ENCODE data around the gene MAGI1. TPM values are rescaled to one million over a fixed set of nuclear protein-coding genes. Genes with fewer than 3 reads are reported as not detected.

The MAGI1 gene
- total RNA-seq, 1 donor from 2014 or later: 5.0 TPM

DNA sequence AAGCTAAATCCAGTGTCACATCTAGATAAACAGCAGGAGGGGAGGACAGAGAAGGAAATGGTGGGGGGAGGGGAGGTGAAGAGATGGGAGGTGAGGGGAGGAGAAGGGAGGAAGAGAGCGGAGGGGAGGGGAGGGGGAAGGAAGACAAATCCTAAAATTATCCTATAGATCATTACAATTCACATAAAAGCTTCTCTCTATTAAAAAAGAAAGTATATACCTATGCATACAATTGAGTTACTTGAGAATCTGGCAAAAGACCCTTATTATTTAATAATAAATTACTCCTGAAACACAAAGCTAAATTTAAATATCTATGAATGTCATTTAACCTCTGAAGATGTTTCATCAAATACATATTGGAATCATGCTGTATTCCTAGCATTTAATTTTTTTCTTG, 303.9 kb downstream of the MAGI1 start:
- TF ChIP-seq, protein P1, sequence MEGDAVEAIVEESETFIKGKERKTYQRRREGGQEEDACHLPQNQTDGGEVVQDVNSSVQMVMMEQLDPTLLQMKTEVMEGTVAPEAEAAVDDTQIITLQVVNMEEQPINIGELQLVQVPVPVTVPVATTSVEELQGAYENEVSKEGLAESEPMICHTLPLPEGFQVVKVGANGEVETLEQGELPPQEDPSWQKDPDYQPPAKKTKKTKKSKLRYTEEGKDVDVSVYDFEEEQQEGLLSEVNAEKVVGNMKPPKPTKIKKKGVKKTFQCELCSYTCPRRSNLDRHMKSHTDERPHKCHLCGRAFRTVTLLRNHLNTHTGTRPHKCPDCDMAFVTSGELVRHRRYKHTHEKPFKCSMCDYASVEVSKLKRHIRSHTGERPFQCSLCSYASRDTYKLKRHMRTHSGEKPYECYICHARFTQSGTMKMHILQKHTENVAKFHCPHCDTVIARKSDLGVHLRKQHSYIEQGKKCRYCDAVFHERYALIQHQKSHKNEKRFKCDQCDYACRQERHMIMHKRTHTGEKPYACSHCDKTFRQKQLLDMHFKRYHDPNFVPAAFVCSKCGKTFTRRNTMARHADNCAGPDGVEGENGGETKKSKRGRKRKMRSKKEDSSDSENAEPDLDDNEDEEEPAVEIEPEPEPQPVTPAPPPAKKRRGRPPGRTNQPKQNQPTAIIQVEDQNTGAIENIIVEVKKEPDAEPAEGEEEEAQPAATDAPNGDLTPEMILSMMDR (IDR thresholded peaks at IDR 0.05; ENCODE audit: insufficient read depth, low read length, severe bottlenecking): no peak
- Histone ChIP-seq H3K27me3 (ENCODE audit: control insufficient read depth, insufficient read depth, low read length) (no peaks in the 10 kb centered on the region), H3K36me3 (ENCODE audit: control insufficient read depth, insufficient read depth, low read length) (no peaks in the 10 kb centered on the region), H3K4me3 (ENCODE audit: low read depth, low read length) (no peak overlapping the region)
- no peak for FAIRE-seq
- no peak for DNase-seq (ENCODE audit: low read depth)

GRCh38 chr3:65734382-65734781, 304.3 kb downstream of the MAGI1 start:
- DNase-seq (ENCODE audit: low read depth) (no peak), FAIRE-seq (no peak)
- Histone ChIP-seq H3K36me3 (ENCODE audit: control insufficient read depth, insufficient read depth, low read length) (no peaks in the 10 kb centered on the region), H3K4me3 (ENCODE audit: low read depth, low read length) (no peak overlapping the region), H3K27me3 (ENCODE audit: control insufficient read depth, insufficient read depth, low read length) (no peaks in the 10 kb centered on the region)
- TF ChIP-seq, protein P1 (IDR thresholded peaks at IDR 0.05; ENCODE audit: insufficient read depth, low read length, severe bottlenecking): no peak

- Histone ChIP-seq H3K4me3 (ENCODE audit: low read depth, low read length) (no peak overlapping the region), H3K36me3 (ENCODE audit: control insufficient read depth, insufficient read depth, low read length) (no peaks in the 10 kb centered on the region), H3K27me3 (ENCODE audit: control insufficient read depth, insufficient read depth, low read length) (no peaks in the 10 kb centered on the region)
- TF ChIP-seq, protein P1 (IDR thresholded peaks at IDR 0.05; ENCODE audit: insufficient read depth, low read length, severe bottlenecking): no peak
- DNase-seq (ENCODE audit: low read depth) (no peak), FAIRE-seq (no peak)
Measured at GRCh38 chr3:65733459-65733858, 305.3 kb downstream of the MAGI1 start.

- TF ChIP-seq, protein P1 (IDR thresholded peaks at IDR 0.05; ENCODE audit: insufficient read depth, low read length, severe bottlenecking): peak; percentile 72
- DNase-seq (ENCODE audit: low read depth) (peak; percentile 56), FAIRE-seq (peak; percentile 66)
Measured at GRCh38 chr3:65732051-65732935, 306.4 kb downstream of the MAGI1 start.

DNA sequence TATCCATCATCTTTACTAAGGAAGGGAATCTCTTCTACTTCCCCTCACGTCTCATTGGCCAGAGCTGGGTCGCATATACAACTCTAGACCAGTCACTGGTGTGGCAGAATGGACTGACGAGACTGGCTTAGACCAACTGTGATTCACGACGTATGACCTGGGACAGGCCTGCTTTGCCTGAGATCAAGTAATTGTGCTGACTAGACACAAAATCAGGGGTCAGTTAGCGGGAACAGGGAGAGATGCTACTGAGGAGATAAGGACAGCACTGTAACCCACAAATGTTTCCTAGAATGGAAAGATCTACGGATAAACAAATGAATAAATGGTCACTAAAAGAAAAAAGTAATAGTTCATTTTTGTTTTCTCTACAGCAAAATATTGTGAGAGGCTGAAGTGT, 308.3 kb downstream of the MAGI1 start:
- DNase-seq (ENCODE audit: low read depth): no peak
- Histone ChIP-seq H3K27me3 (ENCODE audit: control insufficient read depth, insufficient read depth, low read length) (no peaks in the 10 kb centered on the region), H3K4me3 (ENCODE audit: low read depth, low read length) (no peak overlapping the region), H3K36me3 (ENCODE audit: control insufficient read depth, insufficient read depth, low read length) (no peaks in the 10 kb centered on the region)
- no peak for FAIRE-seq
- TF ChIP-seq, protein P1 (IDR thresholded peaks at IDR 0.05; ENCODE audit: insufficient read depth, low read length, severe bottlenecking): no peak

More at GRCh38 chr3:65732051-65732935, 306.4 kb downstream of the MAGI1 start:
- Histone ChIP-seq H3K36me3 (ENCODE audit: control insufficient read depth, insufficient read depth, low read length) (no peaks in the 10 kb centered on the region), H3K4me3 (ENCODE audit: low read depth, low read length) (no peak overlapping the region), H3K27me3 (ENCODE audit: control insufficient read depth, insufficient read depth, low read length) (no peaks in the 10 kb centered on the region)

Measured in bronchial epithelial cell (primary cell).